ENCODE data around the gene GLO1.

- TF ChIP-seq EZH2phosphoT487 (IDR thresholded peaks at IDR 0.05; ENCODE audit: insufficient read depth, low read depth) (no peak), EZH2 (IDR thresholded peaks at IDR 0.05; ENCODE audit: insufficient read depth, poor library complexity, severe bottlenecking) (no peak)
Measured at GRCh38 chr6:38654263-38654662, 48.7 kb downstream of the GLO1 start.
